IPS-20b (cell line): ENCODE data around the gene MCOLN1.
A peak's percentile ranks its signal among the peaks of the same experiment; 100 is the strongest.

Experiments
- H3K27ac ChIP-seq: one replicate; pipeline ENCODE4 v1.5.1; 2013; ENCODE audit warnings: low read length
- H3K27me3 ChIP-seq: 2 replicates; pipeline ENCODE4 v1.6.1; 2013; ENCODE audit warnings: mild to moderate bottlenecking, low read length, inconsistent platforms; ENCODE audit not compliant: insufficient read depth
- H3K36me3 ChIP-seq: 2 replicates; pipeline ENCODE4 v1.6.1; 2013; ENCODE audit warnings: low read depth, mild to moderate bottlenecking, inconsistent platforms, low read length, moderate library complexity; ENCODE audit not compliant: insufficient read depth
- H3K4me1 ChIP-seq: 2 replicates; pipeline ENCODE4 v1.6.1; 2013; ENCODE audit warnings: mild to moderate bottlenecking, control low read depth, inconsistent platforms, low read length, moderate library complexity; ENCODE audit not compliant: insufficient read depth
- H3K4me3 ChIP-seq: 2 replicates; pipeline ENCODE4 v1.5.1; 2013; ENCODE audit warnings: mild to moderate bottlenecking, low read length, inconsistent platforms
- H3K9ac ChIP-seq: 2 replicates; pipeline ENCODE4 v1.6.1; 2013; ENCODE audit warnings: low read depth, mild to moderate bottlenecking, inconsistent platforms, low read length, moderate library complexity
- H3K9me3 ChIP-seq: 2 replicates; pipeline ENCODE4 v1.6.1; 2013; ENCODE audit warnings: mild to moderate bottlenecking, low read depth, low read length, inconsistent platforms; ENCODE audit not compliant: insufficient read depth

MCOLN1 gene

DNA sequence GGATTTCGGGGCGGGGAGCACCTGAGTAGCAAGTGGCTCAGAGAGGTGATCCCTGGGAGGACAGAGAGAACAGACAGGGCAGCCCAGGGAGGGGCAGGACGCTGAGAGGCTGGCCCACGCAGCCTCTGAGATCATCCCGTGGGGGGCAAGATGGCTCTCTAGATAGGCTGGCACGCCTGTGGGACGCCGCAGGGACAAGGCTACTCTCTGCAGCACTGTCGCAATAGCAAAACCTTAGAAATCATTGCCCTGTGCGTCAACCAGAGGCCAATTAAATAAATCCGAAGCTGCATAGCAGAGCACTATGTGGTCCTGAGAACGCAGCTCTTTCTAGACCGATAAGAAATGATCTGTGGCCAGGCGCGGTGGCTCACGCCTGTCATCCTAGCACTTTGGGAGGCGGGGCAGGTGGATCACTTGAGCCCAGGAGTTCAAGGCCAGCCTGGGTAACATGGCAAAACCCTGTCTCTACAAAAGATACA, 38.7 kb upstream of the MCOLN1 start:
- no peak overlapping the region for H3K27ac ChIP-seq
- H3K27me3 ChIP-seq = no peaks in the 10 kb centered on the region
- H3K4me1 ChIP-seq = peaks cover 4% of the 10 kb centered on the region; the same call in 1 of the 2 replicates
- H3K9ac ChIP-seq = peak overlapping the region; percentile 71; the same call in 1 of the 2 replicates
- H3K9me3 ChIP-seq = no peaks in the 10 kb centered on the region
- H3K36me3 ChIP-seq = no peaks in the 10 kb centered on the region
- peak overlapping the region; percentile 66; the same call in 1 of the 2 replicates for H3K4me3 ChIP-seq

DNA sequence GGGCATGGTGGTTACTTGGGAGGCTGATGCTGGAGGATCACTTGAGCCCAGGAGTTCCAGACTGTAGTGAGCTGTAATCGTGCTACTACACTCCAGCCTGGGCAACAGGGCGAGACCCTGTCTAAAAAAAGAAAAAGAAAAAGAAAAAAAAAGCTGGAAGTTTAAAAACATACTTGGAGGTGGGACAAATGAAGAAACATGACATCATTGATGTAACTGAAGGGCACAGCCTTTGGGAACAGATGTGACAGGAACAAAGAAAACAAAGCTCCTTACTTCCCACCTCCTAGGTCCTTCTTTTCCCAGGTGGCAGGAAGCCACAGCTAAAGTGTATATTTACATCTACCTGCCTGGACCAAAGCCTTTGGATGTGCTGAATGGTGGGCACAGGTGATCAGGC, 35.5 kb upstream of the MCOLN1 start:
- Histone ChIP-seq H3K27ac (no peak overlapping the region), H3K4me1 (peaks cover 13% of the 10 kb centered on the region; the same call in 1 of the 2 replicates), H3K27me3 (no peaks in the 10 kb centered on the region), H3K4me3 (no peak overlapping the region), H3K36me3 (no peaks in the 10 kb centered on the region), H3K9me3 (no peaks in the 10 kb centered on the region), H3K9ac (no peak overlapping the region)

DNA sequence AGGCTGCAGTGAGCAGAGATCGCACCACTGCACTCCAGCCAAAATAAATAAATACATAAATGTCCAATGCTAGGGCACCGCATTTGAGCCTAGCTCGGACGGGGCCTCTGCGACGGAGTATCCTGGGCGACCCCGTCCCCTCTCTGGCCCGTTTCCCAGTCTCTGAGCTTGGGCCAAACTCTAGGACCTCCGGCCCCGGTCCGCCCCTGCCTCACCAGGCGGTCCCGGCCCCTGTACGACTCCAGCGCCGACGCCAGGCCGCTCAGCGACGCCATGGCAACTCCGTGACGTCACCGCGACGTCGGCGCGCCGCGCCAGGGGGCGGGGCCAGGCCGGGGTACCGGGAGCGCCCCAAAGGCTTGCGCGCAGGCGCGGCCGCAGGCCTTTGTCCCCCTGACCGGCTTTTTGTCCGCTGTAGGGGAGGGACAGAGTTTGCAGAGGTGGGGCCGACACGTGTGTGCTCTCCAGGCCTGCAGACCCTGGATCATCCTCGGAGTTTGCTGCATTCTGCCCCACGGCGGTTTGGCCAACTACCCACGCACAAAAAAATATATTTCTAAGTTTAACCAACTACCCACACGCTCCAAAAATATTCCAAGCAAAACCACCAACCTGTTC, 33.6 kb upstream of the MCOLN1 start, which contains the start of gene PEX11G:
Gene PEX11G (minus strand): TSS at position 300 of the 618 bp plus-strand sequence. CDS start 25 bp downstream, at position 275.
- no peaks in the 10 kb centered on the region for H3K9me3 ChIP-seq
- H3K27ac ChIP-seq = no peak within 1 kb of the TSS
- peak within 1 kb of the TSS; percentile 79; the same call in 1 of the 2 replicates for H3K9ac ChIP-seq
- no peaks in the 10 kb centered on the region for H3K36me3 ChIP-seq
- peak within 1 kb of the TSS; percentile 75 for H3K4me3 ChIP-seq
- H3K27me3 ChIP-seq = no peaks in the 10 kb centered on the region
- H3K4me1 ChIP-seq = peaks cover 9% of the 10 kb centered on the region; the same call in 1 of the 2 replicates

DNA sequence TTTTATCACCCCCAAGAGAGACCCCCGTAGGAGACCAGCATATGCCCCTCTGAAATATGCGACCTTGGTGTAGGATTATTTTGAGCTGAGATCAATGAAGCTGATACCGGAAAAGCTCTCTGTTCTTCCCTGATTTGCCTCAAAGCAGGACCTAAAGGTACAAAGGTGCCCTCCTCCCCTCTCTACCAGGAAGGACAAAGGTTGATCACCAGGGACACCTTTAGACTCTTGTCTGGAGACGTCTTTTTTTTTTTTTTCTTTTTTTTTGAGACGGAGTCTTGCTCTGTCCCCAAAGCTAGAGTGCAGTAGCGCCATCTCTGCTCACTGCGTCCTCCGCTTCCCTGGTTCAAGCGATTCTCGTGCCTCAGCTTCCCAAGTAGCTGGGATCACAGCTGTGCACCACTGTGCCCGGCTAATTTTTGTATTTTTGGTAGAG, 32.8 kb upstream of the MCOLN1 start:
- Histone ChIP-seq H3K27ac (no peak overlapping the region), H3K27me3 (no peaks in the 10 kb centered on the region), H3K4me1 (peaks cover 9% of the 10 kb centered on the region; the same call in 1 of the 2 replicates), H3K36me3 (no peaks in the 10 kb centered on the region), H3K9ac (peak overlapping the region; percentile 70; the same call in 1 of the 2 replicates), H3K9me3 (no peaks in the 10 kb centered on the region), H3K4me3 (no peak overlapping the region)

DNA sequence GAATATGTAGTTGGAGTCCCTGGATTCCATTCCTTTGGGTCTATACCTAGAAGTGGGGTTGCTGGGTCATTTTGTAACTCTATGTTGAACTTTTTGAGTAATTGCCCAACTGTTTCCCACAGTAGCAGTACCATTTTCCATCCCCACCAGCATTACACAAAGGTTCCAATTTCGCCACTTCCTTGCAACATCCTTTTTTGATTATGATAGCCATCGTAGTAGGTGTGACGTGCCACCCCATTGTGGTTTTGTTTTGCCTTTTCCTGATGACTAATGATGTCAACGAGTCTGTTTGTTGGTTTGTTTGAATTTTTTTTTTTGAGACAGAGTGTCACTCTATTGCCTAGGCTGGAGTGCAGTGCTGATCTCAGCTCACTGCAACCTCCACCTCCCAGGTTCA, 30.3 kb upstream of the MCOLN1 start:
- H3K27ac ChIP-seq = no peak overlapping the region
- no peaks in the 10 kb centered on the region for H3K27me3 ChIP-seq
- peaks cover 9% of the 10 kb centered on the region; the same call in 1 of the 2 replicates for H3K4me1 ChIP-seq
- no peaks in the 10 kb centered on the region for H3K9me3 ChIP-seq
- H3K9ac ChIP-seq = no peak overlapping the region
- no peaks in the 10 kb centered on the region for H3K36me3 ChIP-seq
- no peak overlapping the region for H3K4me3 ChIP-seq

DNA sequence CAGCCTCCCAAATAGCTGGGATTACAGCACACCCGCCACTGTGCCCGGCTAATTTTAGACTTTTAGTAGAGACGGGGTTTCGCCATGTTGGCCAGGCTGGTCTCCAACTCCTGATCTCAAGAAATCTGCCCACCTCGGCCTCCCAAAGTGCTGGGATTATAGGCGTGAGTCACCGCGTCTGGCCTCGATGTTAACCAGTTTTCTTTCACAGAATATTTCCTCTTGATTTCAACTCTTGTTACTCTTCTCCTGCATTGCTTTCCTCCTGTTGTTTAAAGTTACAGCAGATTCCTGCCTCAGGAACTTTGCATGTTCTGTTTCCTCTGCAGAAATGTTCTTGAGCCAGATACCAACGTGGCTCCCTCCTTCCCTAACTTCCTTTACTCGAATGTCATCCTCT, 29.9 kb upstream of the MCOLN1 start:
- Histone ChIP-seq H3K36me3 (no peaks in the 10 kb centered on the region), H3K4me3 (no peak overlapping the region), H3K27me3 (no peaks in the 10 kb centered on the region), H3K9ac (no peak overlapping the region), H3K4me1 (peaks cover 9% of the 10 kb centered on the region; the same call in 1 of the 2 replicates), H3K27ac (no peak overlapping the region), H3K9me3 (no peaks in the 10 kb centered on the region)

DNA sequence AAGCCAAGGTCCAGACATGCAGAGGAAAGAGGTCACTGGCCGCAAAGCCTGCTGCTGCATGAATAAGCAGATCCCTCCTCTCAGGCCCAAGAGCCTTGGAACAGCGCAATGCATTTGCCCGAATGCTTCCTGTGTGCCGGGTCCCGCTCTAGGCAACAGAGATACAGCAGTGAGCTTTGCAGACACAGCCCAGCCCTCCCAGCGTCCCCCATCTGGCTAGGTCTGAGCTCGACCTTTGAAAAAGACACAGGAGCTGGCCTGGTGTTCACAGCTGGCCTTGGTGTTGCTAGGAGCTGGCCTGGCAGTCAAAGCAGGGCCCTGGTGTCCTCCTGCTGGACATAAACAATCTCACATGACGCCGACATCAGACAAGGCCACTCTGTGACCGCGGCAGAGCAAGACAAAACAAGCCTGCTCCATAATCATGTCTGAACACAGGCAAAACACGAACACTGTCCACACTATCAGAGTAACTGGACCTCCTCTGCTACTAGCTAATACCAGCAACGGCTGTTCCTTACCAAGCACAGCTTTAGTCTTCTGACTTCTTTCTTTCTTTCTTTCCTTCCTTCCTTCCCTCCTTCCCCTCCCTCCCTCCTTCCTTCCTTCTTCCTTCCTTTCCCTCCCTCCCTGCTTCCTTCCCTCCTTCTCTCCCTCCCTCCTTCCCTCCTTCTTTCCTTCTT, 27.9 kb upstream of the MCOLN1 start:
- peaks cover 3% of the 10 kb centered on the region for H3K27me3 ChIP-seq
- H3K4me1 ChIP-seq = peaks cover 3% of the 10 kb centered on the region; the same call in 1 of the 2 replicates
- H3K9ac ChIP-seq = no peak overlapping the region
- no peak overlapping the region for H3K4me3 ChIP-seq
- H3K27ac ChIP-seq = no peak overlapping the region
- H3K36me3 ChIP-seq = no peaks in the 10 kb centered on the region
- H3K9me3 ChIP-seq = no peaks in the 10 kb centered on the region

DNA sequence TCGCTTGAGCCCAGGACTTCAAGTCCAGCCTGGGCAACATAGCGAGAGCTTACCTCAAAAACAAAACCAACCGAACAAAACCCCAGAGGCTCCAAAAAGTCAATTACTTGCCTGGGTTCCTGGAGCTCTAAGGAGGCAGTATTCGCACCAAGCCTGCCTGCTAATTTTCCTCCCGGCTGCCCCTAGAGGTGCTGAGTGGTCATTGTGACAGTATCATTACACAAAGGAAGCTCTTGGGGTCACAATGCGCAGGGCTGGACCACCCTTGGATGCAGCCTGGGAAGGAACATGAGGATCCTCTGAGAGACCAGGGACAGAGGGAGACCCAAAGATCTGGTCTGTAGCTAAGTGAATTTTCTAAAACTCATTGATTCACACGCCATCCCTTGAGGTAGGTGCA, 25.1 kb upstream of the MCOLN1 start:
- H3K4me1 ChIP-seq = no peaks in the 10 kb centered on the region
- no peaks in the 10 kb centered on the region for H3K36me3 ChIP-seq
- no peaks in the 10 kb centered on the region for H3K9me3 ChIP-seq
- H3K4me3 ChIP-seq = no peak overlapping the region
- H3K9ac ChIP-seq = no peak overlapping the region
- no peak overlapping the region for H3K27ac ChIP-seq
- H3K27me3 ChIP-seq = peaks cover 28% of the 10 kb centered on the region

DNA sequence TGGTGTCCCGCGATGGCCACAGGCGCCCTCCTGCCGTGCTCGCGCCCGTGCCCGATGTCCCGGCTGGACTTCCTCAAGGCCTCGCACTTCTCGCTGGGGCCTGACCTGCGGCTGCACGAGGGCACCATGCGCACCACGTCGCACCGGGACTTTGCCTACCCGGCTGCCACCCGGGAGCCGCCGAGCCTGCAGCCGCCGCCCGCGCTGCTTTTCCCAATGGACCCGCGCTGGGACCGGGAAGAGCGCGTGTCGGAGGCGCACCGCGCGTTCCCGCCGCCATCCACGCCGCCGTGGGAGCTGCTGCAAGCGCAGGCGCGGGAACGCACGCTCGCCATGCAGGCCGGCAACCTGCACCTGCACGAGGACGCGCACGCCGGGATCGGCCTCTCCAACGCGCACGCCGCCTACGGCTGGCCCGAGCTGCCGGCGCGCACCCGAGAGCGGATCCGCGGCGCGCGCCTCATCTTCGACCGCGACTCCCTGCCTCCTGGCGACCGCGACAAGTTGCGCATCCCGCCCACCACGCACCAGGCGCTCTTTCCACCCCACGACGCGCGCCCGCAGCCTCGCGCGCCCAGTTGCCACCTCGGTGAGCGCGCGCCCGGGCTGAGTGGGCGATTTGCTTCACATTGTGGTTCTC, 21.5 kb upstream of the MCOLN1 start:
- Histone ChIP-seq H3K4me1 (peaks cover 4% of the 10 kb centered on the region; the same call in 1 of the 2 replicates), H3K36me3 (no peaks in the 10 kb centered on the region), H3K9ac (no peak overlapping the region), H3K9me3 (no peaks in the 10 kb centered on the region), H3K4me3 (peak overlapping the region; percentile 58; the same call in 1 of the 2 replicates), H3K27ac (no peak overlapping the region), H3K27me3 (peaks cover 41% of the 10 kb centered on the region)

DNA sequence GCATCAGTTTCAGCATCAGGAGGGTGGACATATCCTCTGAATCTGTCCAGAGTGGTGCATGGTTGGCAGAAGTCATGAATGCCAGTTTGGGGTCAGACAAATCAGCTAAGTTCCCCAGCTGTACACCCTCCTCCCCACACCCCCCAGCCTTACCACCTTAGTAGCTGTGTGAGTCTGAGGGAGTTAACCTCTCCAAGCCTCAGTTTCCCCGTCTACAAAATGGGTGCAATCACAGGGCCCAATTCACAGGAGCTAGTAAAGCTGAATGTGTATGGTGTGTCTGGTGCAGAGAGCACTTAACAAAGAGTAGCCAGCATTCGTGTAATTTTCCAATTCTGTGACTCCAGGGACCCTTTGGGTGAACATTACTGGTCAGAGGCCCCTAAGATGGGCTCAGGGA, 19.9 kb upstream of the MCOLN1 start:
- peaks cover 4% of the 10 kb centered on the region; the same call in 1 of the 2 replicates for H3K4me1 ChIP-seq
- H3K9ac ChIP-seq = no peak overlapping the region
- no peaks in the 10 kb centered on the region for H3K9me3 ChIP-seq
- no peaks in the 10 kb centered on the region for H3K36me3 ChIP-seq
- peaks cover 41% of the 10 kb centered on the region for H3K27me3 ChIP-seq
- no peak overlapping the region for H3K27ac ChIP-seq
- H3K4me3 ChIP-seq = no peak overlapping the region

DNA sequence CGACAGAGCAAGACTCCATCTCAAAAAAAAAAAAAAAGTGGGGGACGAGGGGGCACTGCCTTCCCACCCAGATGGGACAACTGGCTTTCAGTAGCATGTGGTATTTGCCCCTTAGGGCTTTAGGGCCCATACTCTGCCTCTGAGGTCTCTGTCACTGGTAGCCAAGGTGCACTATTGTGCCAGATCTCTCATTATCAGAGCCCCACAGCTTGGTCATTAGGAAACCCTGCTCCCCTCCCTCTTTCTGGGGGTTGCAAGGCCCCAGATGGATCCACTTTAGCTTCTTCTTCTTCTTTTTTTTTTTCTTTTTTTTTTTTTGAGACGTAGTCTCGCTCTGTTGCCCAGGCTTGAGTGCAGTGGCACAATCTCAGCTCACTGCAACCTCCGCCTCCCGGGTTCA, 17.7 kb upstream of the MCOLN1 start:
- no peaks in the 10 kb centered on the region for H3K9me3 ChIP-seq
- H3K4me1 ChIP-seq = peaks cover 4% of the 10 kb centered on the region; the same call in 1 of the 2 replicates
- H3K27ac ChIP-seq = no peak overlapping the region
- no peak overlapping the region for H3K9ac ChIP-seq
- peaks cover 37% of the 10 kb centered on the region for H3K27me3 ChIP-seq
- no peak overlapping the region for H3K4me3 ChIP-seq
- H3K36me3 ChIP-seq = no peaks in the 10 kb centered on the region
